GM12891 (cell line): ENCODE data around the gene CDH5.

Experiments
- PAX5 ChIP-seq: IDR thresholded peaks from 2 replicates; pipeline ENCODE4 v1.6.1; 2011; ENCODE audit warnings: low read length, moderate library complexity, mild to moderate bottlenecking; ENCODE audit not compliant: insufficient read depth, severe bottlenecking
- POLR2A ChIP-seq: IDR thresholded peaks from 2 replicates; pipeline ENCODE4 v1.6.1; 2011; ENCODE audit warnings: low read depth, low read length, control low read depth
- POLR2AphosphoS5 ChIP-seq: IDR thresholded peaks from 2 replicates; pipeline ENCODE4 v1.6.1; 2011; ENCODE audit warnings: low read depth, low read length, control low read depth
- POU2F2 ChIP-seq: IDR thresholded peaks from 2 replicates; pipeline ENCODE4 v1.6.1; 2011; ENCODE audit warnings: low read depth, mild to moderate bottlenecking, control low read depth, low read length, moderate library complexity
- SPI1 ChIP-seq: IDR thresholded peaks from 2 replicates; pipeline ENCODE4 v1.6.1; 2011; ENCODE audit warnings: low read depth, low read length, control low read depth
- TAF1 ChIP-seq: IDR thresholded peaks from 2 replicates; pipeline ENCODE4 v1.6.1; 2011; ENCODE audit warnings: low read depth, low read length, control low read depth

- TF ChIP-seq TAF1 = no peak
- TF ChIP-seq POLR2AphosphoS5 = no peak
- no peak for TF ChIP-seq PAX5
- no peak for TF ChIP-seq POLR2A
- TF ChIP-seq SPI1 = peak; percentile 13; the same call in 1 of the 2 replicates
- TF ChIP-seq POU2F2 = no peak
Measured at GRCh38 chr16:66408163-66409048, 41.9 kb downstream of the CDH5 start.
